ENCODE measurements around the gene KIAA1549. TPM values are rescaled to one million over a fixed set of nuclear protein-coding genes. Genes with fewer than 3 reads are reported as not detected.

KIAA1549 gene
- total and polyA plus RNA-seq, 9 of the 15 experiments (the other 6 are each of a cell fraction or from before 2014, with no cell fraction given) = 0.01 to 0.29 (median 0.07) TPM

- WGBS (ENCODE audit: insufficient coverage, low coverage, missing lambda C conversion rate) = 2% methylated on average over 14 of the region's 14 CpGs
- Histone ChIP-seq H2AFZ (ENCODE audit: low read depth, low read length) (no peak overlapping the region), H3K9me3 (replicated peaks; ENCODE audit: control insufficient read depth, insufficient read depth, low read depth, low read length) (no peaks in the 10 kb centered on the region), H3K9me1 (ENCODE audit: control insufficient read depth, insufficient read depth, low read length) (no peaks in the 10 kb centered on the region), H3K27ac (ENCODE audit: extremely low read depth, low read depth, low read length) (no peak overlapping the region), H3K36me3 (ENCODE audit: control insufficient read depth, insufficient read depth, low read length) (no peaks in the 10 kb centered on the region), H3K79me2 (ENCODE audit: control insufficient read depth, insufficient read depth, low read length) (no peaks in the 10 kb centered on the region), H3K4me2 (ENCODE audit: insufficient read depth, low read length) (no peak overlapping the region), H4K20me1 (replicated peaks; ENCODE audit: control insufficient read depth, insufficient read depth, low read length) (0 out of 2 replicates have a peak, but pooled peaks cover 4% of the 10 kb centered on the region), H3K4me3 (no peak overlapping the region), H3K27me3 (ENCODE audit: control insufficient read depth in 2 of 2, insufficient read depth in 2 of 2, low read length in 2 of 2) (peaks cover 54 to 63% of the 10 kb centered on the region in 2 experiments), H3K9ac (ENCODE audit: insufficient read depth in 1 of 2, low read depth in 2 of 2, low read length in 2 of 2) (no peak overlapping the region), H3K4me1 (replicated peaks in 1 of 2; ENCODE audit: control insufficient read depth in 2 of 2, insufficient read depth in 2 of 2, low read length in 2 of 2) (no peaks in the 10 kb centered on the region)
- in situ Hi-C loops (cut with MboI) = no loop called here
- DNase-seq (ENCODE audit: extremely low read depth in 1 of 4, low spot score in 3 of 4) (no peak), ATAC-seq (no peak), FAIRE-seq (no peak)
- CTCF ChIA-PET (ENCODE audit: low intra/inter-chr PET ratio) = no interaction called here
- no peak for TF ChIP-seq SIX5 (IDR thresholded peaks at IDR 0.05; ENCODE audit: borderline replicate concordance in 1 of 2, insufficient read depth in 1 of 2, low read depth in 1 of 2, low read length in 2 of 2)
- TF ChIP-seq BRF1 (IDR thresholded peaks at IDR 0.05; ENCODE audit: borderline replicate concordance, extremely low read depth, insufficient read length) = no peak
- TF ChIP-seq ZNF444 (CRISPR knock-in tag; IDR thresholded peaks at IDR 0.05) = no peak
- no TSS peak for BruUV-seq (replicated peaks)
- POLR2A ChIA-PET = interaction anchor here (0.7 kb wide), 1 partner anchor 1856 kb away, joined by 3 read pairs; no protein-coding TSS in a partner anchor
- intact Hi-C loops (cut with micrococcal nuclease) = no loop called here
These were observed 26.4 kb downstream of the KIAA1549 start for GRCh38 chr7:138954545-138955475.

GRCh38 chr7:138952791-138953190 is 28.4 kb downstream of the KIAA1549 start:
- Histone ChIP-seq H3K9ac (ENCODE audit: insufficient read depth in 1 of 2, low read depth in 2 of 2, low read length in 2 of 2) (no peak overlapping the region), H2AFZ (ENCODE audit: low read depth, low read length) (no peak overlapping the region), H3K4me3 (no peak overlapping the region), H3K9me1 (ENCODE audit: control insufficient read depth, insufficient read depth, low read length) (no peaks in the 10 kb centered on the region), H3K79me2 (ENCODE audit: control insufficient read depth, insufficient read depth, low read length) (no peaks in the 10 kb centered on the region), H3K27me3 (ENCODE audit: control insufficient read depth in 2 of 2, insufficient read depth in 2 of 2, low read length in 2 of 2) (peaks cover 51 to 72% of the 10 kb centered on the region in 2 experiments), H4K20me1 (replicated peaks; ENCODE audit: control insufficient read depth, insufficient read depth, low read length) (0 out of 2 replicates have a peak, but pooled peaks cover 4% of the 10 kb centered on the region), H3K27ac (ENCODE audit: extremely low read depth, low read depth, low read length) (no peak overlapping the region), H3K9me3 (replicated peaks; ENCODE audit: control insufficient read depth, insufficient read depth, low read depth, low read length) (no peaks in the 10 kb centered on the region), H3K4me1 (replicated peaks in 1 of 2; ENCODE audit: control insufficient read depth in 2 of 2, insufficient read depth in 2 of 2, low read length in 2 of 2) (no peaks in the 10 kb centered on the region), H3K4me2 (ENCODE audit: insufficient read depth, low read length) (no peak overlapping the region), H3K36me3 (ENCODE audit: control insufficient read depth, insufficient read depth, low read length) (no peaks in the 10 kb centered on the region)
- no peak for ATAC-seq
- no TSS peak for BruUV-seq (replicated peaks)
- no peak for DNase-seq (ENCODE audit: extremely low read depth in 1 of 4, low spot score in 3 of 4)
- FAIRE-seq = no peak
- intact Hi-C loops (cut with micrococcal nuclease) = no loop called here
- ChIA-PET CTCF (ENCODE audit: low intra/inter-chr PET ratio) (no interaction called here), POLR2A (interaction anchor here (1.0 to 1.6 kb wide), 2 partner anchors 13 to 15 kb away, joined by 3 to 4 read pairs; no protein-coding TSS in a partner anchor)
- in situ Hi-C loops (cut with MboI) = no loop called here
- under 1% methylated on average over 6 of the region's 6 CpGs for WGBS (ENCODE audit: insufficient coverage, low coverage, missing lambda C conversion rate)
- TF ChIP-seq ARID4B (CRISPR knock-in tag; IDR thresholded peaks at IDR 0.05) = no peak
- no peak for TF ChIP-seq CREM (IDR thresholded peaks at IDR 0.05; ENCODE audit: low read depth)
- TF ChIP-seq ZNF436 (CRISPR knock-in tag; IDR thresholded peaks at IDR 0.05) = no peak
- no peak for TF ChIP-seq ZNF696 (CRISPR knock-in tag; conservative IDR thresholded peaks at IDR 0.05)
